Neural cell (in vitro differentiated cells): ENCODE results near the gene TRIM10. TPM values are rescaled to one million over a fixed set of nuclear protein-coding genes. Genes with fewer than 3 reads are reported as not detected.

Experiments used
- H2AFZ ChIP-seq: fragments of 200-600, 300-800 bp; sonication (generic), shearing (Covaris generic); 2 replicates; pipeline ENCODE4 v1.6.0; 2014; ENCODE audit warnings: low read depth, mild to moderate bottlenecking, antibody characterized with exemption, low read length, moderate library complexity
- H3F3A ChIP-seq: fragments of 200-600 bp; shearing (Covaris generic); 2 replicates; pipeline ENCODE4 v1.6.1; 2016; ENCODE audit warnings: mild to moderate bottlenecking, moderate library complexity, mixed read lengths, antibody characterized with exemption, low read length; ENCODE audit not compliant: insufficient read depth, poor library complexity, severe bottlenecking
- H3K27ac ChIP-seq: fragments of 200-600, 300-800 bp; sonication (generic), shearing (Covaris generic); 2 replicates; pipeline ENCODE4 v1.5.1; 2014; ENCODE audit warnings: mild to moderate bottlenecking, low read length, moderate library complexity
- H3K27me3 ChIP-seq: fragments of 300-800, 200-600 bp; sonication (generic), shearing (Covaris generic); 2 replicates; pipeline ENCODE4 v1.6.0; 2014; ENCODE audit warnings: mild to moderate bottlenecking, low read depth, low read length, moderate library complexity; ENCODE audit not compliant: insufficient read depth
- H3K36me3 ChIP-seq: fragments of 300-800, 200-600 bp; sonication (generic), shearing (Covaris generic); 2 replicates; pipeline ENCODE4 v1.5.1; 2014; ENCODE audit warnings: mild to moderate bottlenecking, antibody characterized with exemption, low read length, moderate library complexity; ENCODE audit not compliant: insufficient read depth
- H3K4me2 ChIP-seq: fragments of 300-800, 200-600 bp; sonication (generic), shearing (Covaris generic); 2 replicates; pipeline ENCODE4 v1.6.0; 2014; ENCODE audit warnings: mild to moderate bottlenecking, low read length
- H3K4me3 ChIP-seq: fragments of 300-800, 200-600 bp; sonication (generic), shearing (Covaris generic); 2 replicates; pipeline ENCODE4 v1.5.1; 2014; ENCODE audit warnings: mild to moderate bottlenecking, low read length, moderate library complexity
- H3K79me2 ChIP-seq: fragments of 200-600 bp; shearing (Covaris generic); replicated peaks from 2 replicates; pipeline ENCODE4 v1.6.0; 2014; ENCODE audit warnings: mild to moderate bottlenecking, low read length, moderate library complexity; ENCODE audit not compliant: insufficient read depth
- H3K9ac ChIP-seq: fragments of 300-800, 200-600 bp; sonication (generic), shearing (Covaris generic); 2 replicates; pipeline ENCODE4 v1.6.1; 2016; ENCODE audit warnings: mild to moderate bottlenecking, low read length, mixed read lengths
- H3K9me2 ChIP-seq: fragments of 200-600 bp; shearing (Covaris generic); 2 replicates; pipeline ENCODE4 v1.6.1; 2016; ENCODE audit warnings: mild to moderate bottlenecking, low read length, mixed read lengths; ENCODE audit not compliant: insufficient read depth
- H3K9me3 ChIP-seq: fragments of 200-600, 300-800 bp; sonication (generic), shearing (Covaris generic); 2 replicates; pipeline ENCODE4 v1.6.1; 2016; ENCODE audit warnings: mild to moderate bottlenecking, mixed run types, low read length, moderate library complexity, mixed read lengths
- H4K20me1 ChIP-seq: fragments of 200-600 bp; shearing (Covaris generic); 2 replicates; pipeline ENCODE4 v1.6.1; 2016; ENCODE audit warnings: mild to moderate bottlenecking, mixed run types; ENCODE audit not compliant: insufficient read depth
- CTCF ChIP-seq: fragments of 450-650 bp; IDR thresholded peaks from 2 replicates; pipeline ENCODE4 v1.5.1; 2014; ENCODE audit warnings: antibody characterized with exemption, mild to moderate bottlenecking, moderate library complexity; ENCODE audit not compliant: poor library complexity, severe bottlenecking
- EP300 ChIP-seq: fragments of 450-650 bp; conservative IDR thresholded peaks from 2 replicates; pipeline ENCODE4 v1.6.1; 2014; ENCODE audit warnings: antibody characterized with exemption, mild to moderate bottlenecking, moderate library complexity; ENCODE audit not compliant: poor library complexity, severe bottlenecking
- EZH2 ChIP-seq: fragments of 200-600, 300-800 bp; shearing (Covaris generic), sonication (generic); IDR thresholded peaks from 2 replicates; pipeline ENCODE4 v1.6.1; 2014; ENCODE audit warnings: antibody characterized with exemption, low read length, borderline replicate concordance, mild to moderate bottlenecking; ENCODE audit not compliant: insufficient read depth, poor library complexity, severe bottlenecking
- MXI1 ChIP-seq: fragments of 450-650 bp; conservative IDR thresholded peaks from 2 replicates; pipeline ENCODE4 v1.6.1; 2014; ENCODE audit warnings: antibody characterized with exemption, mild to moderate bottlenecking; ENCODE audit not compliant: poor library complexity, severe bottlenecking
- POLR2AphosphoS5 ChIP-seq: IDR thresholded peaks from 2 replicates; pipeline ENCODE4 v1.6.1; 2012
- RAD21 ChIP-seq: fragments of 450-650 bp; conservative IDR thresholded peaks from 2 replicates; pipeline ENCODE4 v1.6.1; 2014; ENCODE audit warnings: antibody characterized with exemption, mild to moderate bottlenecking, moderate library complexity
- SMC3 ChIP-seq: fragments of 450-650 bp; conservative IDR thresholded peaks from 2 replicates; pipeline ENCODE4 v1.6.1; 2014; ENCODE audit warnings: antibody characterized with exemption, mild to moderate bottlenecking, moderate library complexity; ENCODE audit not compliant: poor library complexity
- TAF1 ChIP-seq: IDR thresholded peaks from 2 replicates; pipeline ENCODE4 v1.6.1; 2012; ENCODE audit warnings: low read depth
- polyA plus RNA-seq: library from polyadenylated mRNA; depleted of rRNA; stranded (reverse); fragments of >200 nt; gene quantifications from 2 replicates; pipeline ENCODE4 v1.2.3, GENCODE V29; 2014
- TF ChIP-seq, protein P1 (sequence below): IDR thresholded peaks from 2 replicates; pipeline ENCODE4 v1.6.1; 2012; ENCODE audit warnings: borderline replicate concordance

TRIM10 gene
- polyA plus RNA-seq, 1 donor from 2014 or later, result not detected

DNA sequence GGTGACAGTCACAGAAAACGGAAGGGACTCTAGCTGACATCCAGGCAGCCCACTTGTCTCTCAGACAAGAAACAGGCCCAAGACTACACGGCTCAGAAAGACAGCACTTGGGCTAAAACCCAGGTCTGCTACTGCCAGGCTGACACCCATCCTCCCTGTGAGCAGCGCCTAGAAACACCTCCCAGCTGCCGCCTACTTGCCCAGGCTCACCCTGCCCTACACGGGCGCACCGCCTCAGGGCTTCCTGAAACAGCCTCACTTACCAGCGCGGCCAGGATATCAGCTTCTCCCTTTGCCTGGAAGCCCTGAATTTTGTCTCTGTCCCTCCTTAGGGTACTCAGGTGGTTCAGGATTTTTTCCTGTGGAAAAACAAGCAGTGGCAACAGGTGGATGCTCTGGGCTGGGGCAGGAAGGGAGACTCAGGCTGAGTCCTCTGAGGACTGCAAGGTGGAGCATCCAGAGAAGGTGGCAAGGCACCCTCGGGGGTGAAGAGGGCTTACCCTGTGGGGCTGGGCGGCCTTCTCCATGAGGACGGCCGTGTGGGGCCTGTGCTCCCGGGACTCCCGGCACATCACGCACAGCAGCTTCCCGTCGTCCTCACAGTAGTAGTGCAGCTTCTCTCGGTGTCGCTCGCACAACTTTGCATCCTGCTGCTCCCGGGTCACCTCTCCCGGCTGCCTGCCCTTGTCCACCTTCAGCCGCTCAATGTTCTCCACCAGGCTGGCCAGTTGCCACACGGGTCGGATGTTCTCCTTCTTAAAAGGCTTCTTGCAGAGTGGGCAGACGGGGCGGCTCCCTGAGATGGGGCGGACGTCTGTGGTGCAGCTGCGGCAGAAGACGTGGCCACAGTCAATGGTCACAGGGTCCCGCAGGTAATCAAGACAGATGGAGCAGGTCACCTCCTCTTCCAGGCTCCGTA is 37.4 kb upstream of the TRIM10 start:
- no peaks in the 10 kb centered on the region for H3K79me2 ChIP-seq
- no peak overlapping the region for H3K4me3 ChIP-seq
- H3K27ac ChIP-seq, result no peak overlapping the region
- no peak overlapping the region for H2AFZ ChIP-seq
- H3K36me3 ChIP-seq, result peaks cover 13% of the 10 kb centered on the region
- no peaks in the 10 kb centered on the region for H3K27me3 ChIP-seq
- no peaks in the 10 kb centered on the region for H3K9me3 ChIP-seq
- no peak for TF ChIP-seq EP300
- TF ChIP-seq, protein P1, sequence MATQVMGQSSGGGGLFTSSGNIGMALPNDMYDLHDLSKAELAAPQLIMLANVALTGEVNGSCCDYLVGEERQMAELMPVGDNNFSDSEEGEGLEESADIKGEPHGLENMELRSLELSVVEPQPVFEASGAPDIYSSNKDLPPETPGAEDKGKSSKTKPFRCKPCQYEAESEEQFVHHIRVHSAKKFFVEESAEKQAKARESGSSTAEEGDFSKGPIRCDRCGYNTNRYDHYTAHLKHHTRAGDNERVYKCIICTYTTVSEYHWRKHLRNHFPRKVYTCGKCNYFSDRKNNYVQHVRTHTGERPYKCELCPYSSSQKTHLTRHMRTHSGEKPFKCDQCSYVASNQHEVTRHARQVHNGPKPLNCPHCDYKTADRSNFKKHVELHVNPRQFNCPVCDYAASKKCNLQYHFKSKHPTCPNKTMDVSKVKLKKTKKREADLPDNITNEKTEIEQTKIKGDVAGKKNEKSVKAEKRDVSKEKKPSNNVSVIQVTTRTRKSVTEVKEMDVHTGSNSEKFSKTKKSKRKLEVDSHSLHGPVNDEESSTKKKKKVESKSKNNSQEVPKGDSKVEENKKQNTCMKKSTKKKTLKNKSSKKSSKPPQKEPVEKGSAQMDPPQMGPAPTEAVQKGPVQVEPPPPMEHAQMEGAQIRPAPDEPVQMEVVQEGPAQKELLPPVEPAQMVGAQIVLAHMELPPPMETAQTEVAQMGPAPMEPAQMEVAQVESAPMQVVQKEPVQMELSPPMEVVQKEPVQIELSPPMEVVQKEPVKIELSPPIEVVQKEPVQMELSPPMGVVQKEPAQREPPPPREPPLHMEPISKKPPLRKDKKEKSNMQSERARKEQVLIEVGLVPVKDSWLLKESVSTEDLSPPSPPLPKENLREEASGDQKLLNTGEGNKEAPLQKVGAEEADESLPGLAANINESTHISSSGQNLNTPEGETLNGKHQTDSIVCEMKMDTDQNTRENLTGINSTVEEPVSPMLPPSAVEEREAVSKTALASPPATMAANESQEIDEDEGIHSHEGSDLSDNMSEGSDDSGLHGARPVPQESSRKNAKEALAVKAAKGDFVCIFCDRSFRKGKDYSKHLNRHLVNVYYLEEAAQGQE, result no peak
- TF ChIP-seq SMC3, result no peak
- no peak for TF ChIP-seq POLR2AphosphoS5
- TF ChIP-seq RAD21, result no peak
- no peak for TF ChIP-seq TAF1
- TF ChIP-seq MXI1, result no peak
- TF ChIP-seq EZH2, result no peak
- TF ChIP-seq CTCF, result no peak
- H4K20me1 ChIP-seq, result no peaks in the 10 kb centered on the region
- no peaks in the 10 kb centered on the region for H3K9me2 ChIP-seq
- H3K9ac ChIP-seq, result no peak overlapping the region
- H3K4me2 ChIP-seq, result no peak overlapping the region
- H3F3A ChIP-seq, result no peaks in the 10 kb centered on the region

DNA sequence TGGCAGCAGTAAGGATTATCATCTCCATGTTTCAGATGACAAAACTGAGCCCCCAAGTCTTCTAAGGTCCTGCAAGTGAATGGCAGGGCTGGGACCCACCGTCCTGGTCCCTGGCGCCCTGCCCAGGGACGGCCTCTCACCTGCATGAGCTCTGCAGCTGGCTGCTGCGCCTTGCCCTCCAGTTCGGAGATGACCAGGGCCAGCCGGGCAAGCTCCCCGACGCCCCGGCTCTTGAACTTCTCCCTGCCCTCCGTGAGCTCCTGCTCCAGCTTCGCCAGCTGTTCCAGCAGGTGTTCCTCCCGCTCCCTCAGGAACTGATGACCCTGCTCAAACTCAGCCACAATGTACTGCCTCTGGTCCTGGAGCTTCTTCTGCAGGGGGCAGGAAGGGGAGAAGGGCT is 35.4 kb upstream of the TRIM10 start:
- Histone ChIP-seq H3K27me3 (no peaks in the 10 kb centered on the region), H3K79me2 (no peaks in the 10 kb centered on the region), H3K27ac (no peak overlapping the region), H3K36me3 (peaks cover 13% of the 10 kb centered on the region), H3K4me3 (no peak overlapping the region), H2AFZ (no peak overlapping the region), H3K9me3 (no peaks in the 10 kb centered on the region), H3K9ac (no peak overlapping the region), H4K20me1 (no peaks in the 10 kb centered on the region), H3K9me2 (no peaks in the 10 kb centered on the region), H3K4me2 (no peak overlapping the region), H3F3A (no peaks in the 10 kb centered on the region)
- TF ChIP-seq SMC3, result no peak
- no peak for TF ChIP-seq TAF1
- no peak for TF ChIP-seq MXI1
- TF ChIP-seq, protein P1, result no peak
- TF ChIP-seq CTCF, result no peak
- no peak for TF ChIP-seq RAD21
- no peak for TF ChIP-seq EP300
- TF ChIP-seq POLR2AphosphoS5, result no peak
- no peak for TF ChIP-seq EZH2
